GM19099 (cell line): ENCODE measurements around the gene PARP6.

Source experiments
- POLR2A ChIP-seq: IDR thresholded peaks from 3 replicates; pipeline ENCODE4 v1.6.1; 2011; ENCODE audit warnings: low read depth; ENCODE audit not compliant: insufficient read length; ENCODE audit errors: extremely low read depth

PARP6 gene, protein sequence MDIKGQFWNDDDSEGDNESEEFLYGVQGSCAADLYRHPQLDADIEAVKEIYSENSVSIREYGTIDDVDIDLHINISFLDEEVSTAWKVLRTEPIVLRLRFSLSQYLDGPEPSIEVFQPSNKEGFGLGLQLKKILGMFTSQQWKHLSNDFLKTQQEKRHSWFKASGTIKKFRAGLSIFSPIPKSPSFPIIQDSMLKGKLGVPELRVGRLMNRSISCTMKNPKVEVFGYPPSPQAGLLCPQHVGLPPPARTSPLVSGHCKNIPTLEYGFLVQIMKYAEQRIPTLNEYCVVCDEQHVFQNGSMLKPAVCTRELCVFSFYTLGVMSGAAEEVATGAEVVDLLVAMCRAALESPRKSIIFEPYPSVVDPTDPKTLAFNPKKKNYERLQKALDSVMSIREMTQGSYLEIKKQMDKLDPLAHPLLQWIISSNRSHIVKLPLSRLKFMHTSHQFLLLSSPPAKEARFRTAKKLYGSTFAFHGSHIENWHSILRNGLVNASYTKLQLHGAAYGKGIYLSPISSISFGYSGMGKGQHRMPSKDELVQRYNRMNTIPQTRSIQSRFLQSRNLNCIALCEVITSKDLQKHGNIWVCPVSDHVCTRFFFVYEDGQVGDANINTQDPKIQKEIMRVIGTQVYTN

DNA sequence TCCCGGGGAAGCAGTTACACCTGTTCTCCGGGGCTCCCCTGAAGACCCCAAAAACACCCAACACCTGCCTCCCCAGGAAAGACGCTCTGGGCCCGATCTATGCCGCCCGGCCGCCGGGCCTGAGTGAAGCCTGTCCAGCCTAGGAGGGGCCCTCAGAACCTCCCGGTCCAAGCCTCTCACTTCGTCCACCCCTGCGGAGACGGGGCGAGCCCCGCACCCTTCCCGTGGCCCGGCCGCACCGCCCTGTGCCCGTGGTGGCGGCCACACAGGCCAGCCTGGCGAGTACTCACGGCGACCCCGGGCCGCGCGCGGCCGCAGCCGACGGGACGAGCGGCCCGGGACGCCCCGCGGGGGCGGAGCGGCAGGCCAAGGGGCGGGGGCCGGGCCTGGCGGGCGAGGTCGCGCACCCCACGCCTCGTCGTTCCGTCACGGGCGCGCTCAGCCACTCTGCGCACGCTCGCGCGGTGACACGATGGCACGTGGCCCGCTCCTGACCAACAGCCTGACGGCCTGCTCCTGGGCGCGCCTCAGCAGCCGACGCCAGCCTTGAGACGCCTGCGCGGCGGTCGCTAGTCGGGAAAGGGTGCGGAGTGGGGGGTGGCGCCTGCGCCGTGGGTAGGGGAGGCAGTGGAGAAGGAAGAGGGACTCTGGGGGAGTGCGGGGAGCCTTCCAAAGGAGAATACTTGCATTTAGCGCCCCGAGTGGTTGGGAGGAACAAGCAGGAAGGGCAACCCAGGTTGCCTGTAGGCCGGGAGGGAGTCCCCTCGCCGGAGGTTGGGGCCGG, at the start of gene PARP6:
PARP6 (minus strand) TSS at position 342 of the 784 bp plus-strand sequence. CDS start 5,077 bp downstream, outside the sequence.
- TF ChIP-seq POLR2A = peak; percentile 65

DNA sequence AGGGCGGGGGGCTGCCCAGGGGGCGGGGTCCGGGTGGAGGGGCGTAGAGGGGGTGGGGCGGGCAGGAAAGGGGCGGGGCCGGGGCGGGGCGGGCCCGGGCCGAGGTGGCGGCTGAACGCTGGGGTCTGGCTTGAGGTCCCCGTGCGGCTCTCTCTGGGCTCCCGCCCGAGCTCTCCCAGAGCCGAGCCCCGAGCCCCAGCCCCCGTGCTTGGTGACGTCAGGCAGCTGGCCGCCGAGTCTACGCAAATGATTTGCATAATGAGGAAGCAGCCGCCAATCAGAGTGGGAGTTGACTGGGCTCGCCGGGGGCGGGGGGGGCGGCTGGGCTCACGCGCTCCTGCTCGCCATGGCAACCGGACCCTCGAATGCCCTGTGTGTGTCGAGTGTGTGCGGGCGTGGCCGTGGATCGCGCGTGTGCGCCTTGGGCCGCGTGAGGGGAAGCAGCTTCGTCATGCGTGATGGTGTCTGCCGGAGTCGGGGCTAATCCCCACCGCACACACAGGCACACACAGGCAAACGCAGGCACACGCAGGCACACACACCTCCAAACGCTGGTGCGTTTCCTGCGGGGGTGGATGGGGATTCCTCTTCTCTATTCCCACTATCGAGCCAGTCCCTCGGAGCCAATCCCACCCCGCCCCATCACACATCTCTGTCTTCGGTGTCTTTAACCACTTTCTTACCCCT, 47.8 kb upstream of the PARP6 start, which contains the start of gene CELF6:
CELF6 (minus strand) TSS at position 173 of the 687 bp plus-strand sequence. CDS start 283 bp downstream, outside the sequence.
- TF ChIP-seq POLR2A = no peak

DNA sequence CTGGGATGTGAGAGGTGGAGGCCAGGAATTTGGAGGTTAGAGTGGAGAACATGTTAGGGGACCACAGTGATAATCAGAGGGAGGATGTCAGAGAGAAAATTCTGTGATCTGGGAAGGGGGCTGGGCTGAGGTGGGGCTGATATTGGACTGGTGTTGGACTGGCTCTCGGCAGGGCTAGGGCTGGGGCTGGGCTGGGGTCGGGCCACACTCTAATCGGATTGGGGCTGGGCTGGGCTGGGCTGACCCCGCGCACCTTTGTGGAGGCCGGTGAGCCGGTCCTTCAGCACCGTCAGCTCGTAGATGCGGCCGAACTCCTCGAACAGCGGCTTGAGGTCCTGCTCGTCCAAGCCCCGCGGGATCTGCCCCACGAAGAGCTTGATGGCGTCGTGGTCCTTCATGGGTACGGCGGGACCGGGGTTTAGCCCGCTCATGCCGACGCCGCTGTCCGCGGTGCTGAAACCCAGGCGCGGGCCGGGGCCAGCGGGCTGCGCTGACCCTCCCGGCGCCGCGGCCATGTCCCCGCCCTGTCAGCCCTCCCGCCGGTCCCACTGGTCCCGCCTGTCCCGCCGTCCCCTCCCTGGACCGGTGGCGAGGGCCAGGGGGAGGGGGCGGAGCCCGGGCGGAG, 47.1 kb upstream of the PARP6 start:
- TF ChIP-seq POLR2A = no peak

DNA sequence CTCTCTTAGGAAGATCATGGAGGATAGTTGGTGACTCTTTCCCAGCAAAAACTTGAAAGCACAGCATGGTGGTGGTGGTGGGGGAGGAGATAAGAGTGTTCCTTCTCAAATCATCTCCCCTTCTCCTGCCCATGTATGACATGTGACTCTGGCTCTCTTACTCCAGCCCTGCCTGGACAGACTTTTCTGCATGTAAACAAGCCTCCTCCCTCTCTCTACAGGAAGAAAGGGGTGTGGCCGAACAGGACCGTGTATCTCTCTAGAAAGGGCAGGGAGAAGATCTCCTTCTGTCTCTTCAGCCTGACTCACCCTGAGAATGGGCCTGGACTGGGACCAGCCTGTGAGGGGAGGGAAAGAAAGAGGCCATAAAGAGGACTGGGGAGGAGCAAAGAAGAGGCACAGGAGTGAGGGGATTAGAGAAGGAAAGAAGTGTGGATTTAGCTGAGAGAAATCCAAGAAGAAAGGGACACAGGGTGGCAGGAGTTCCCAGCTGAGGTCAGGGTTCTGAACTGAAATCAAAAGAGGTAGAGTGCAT, 46.1 kb upstream of the PARP6 start:
- no peak for TF ChIP-seq POLR2A

DNA sequence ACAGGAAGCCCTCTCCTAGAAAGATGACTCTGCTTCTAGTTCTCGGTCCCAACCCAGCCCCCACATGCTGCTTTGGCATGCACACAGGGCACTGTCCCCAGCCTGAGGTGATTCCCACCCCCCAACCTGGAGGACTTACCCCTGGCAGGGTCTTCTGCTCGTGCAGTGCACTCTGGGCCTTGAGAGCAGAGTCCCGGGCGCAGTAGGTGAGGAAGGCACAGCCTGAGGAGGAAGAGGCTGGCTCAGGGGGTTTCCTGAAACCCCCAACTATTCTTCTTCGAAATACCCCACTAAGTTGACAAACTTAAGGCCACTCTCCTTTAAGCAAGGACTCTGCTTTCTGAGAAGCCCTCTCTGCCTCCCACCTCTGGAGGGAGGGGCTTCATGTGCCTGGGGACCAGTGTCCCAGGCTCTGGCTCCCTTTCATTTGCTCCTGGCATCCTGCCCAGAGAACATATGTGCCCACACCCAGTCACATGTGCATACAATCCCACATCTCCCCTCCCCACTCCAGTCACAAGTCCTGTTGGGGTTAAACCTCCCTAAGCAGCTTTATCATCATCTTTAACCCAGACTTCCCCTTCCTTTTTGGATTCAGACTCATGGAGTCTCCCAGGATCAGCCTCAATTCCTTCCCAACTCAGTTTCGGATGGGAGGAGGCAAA, 43.5 kb upstream of the PARP6 start:
- no peak for TF ChIP-seq POLR2A

DNA sequence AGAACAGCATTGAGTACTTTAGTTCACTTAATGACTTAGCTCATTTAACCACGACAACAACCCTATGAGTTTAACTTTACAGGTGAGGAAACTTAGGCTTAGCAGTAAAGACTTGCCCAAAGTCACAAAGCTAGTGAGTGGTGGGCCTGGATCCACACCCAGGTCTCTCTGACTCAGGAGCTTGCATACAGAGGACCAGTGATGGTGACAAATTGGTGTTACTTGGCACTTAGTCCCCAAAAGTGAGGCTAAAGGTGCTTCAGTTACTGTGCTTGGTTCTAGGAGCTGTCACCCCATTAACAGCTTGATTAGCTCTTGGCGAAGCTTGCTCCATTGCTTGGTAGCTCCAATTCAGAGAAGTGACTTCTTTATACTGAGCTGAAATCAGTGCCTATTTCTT, 41.5 kb upstream of the PARP6 start:
- no peak for TF ChIP-seq POLR2A

DNA sequence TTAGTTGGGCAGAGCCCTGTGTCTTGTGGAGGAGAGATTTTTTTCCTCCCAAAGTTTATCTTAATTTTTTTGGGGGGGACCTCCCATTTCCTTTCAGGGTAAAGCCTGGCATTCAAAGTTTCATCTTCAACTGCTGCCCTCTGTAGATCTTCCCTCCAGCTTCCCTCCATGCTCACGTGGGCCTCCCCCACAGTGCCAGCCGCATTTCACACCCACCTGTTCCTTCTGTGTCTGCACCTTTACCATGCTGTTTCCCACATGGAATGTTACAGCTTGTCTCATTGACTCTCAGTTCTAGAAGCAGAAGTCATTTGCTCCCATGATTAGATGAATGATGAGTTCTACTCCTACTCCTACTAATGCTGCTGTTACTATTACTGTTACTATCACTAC, 41.1 kb upstream of the PARP6 start:
- no peak for TF ChIP-seq POLR2A

DNA sequence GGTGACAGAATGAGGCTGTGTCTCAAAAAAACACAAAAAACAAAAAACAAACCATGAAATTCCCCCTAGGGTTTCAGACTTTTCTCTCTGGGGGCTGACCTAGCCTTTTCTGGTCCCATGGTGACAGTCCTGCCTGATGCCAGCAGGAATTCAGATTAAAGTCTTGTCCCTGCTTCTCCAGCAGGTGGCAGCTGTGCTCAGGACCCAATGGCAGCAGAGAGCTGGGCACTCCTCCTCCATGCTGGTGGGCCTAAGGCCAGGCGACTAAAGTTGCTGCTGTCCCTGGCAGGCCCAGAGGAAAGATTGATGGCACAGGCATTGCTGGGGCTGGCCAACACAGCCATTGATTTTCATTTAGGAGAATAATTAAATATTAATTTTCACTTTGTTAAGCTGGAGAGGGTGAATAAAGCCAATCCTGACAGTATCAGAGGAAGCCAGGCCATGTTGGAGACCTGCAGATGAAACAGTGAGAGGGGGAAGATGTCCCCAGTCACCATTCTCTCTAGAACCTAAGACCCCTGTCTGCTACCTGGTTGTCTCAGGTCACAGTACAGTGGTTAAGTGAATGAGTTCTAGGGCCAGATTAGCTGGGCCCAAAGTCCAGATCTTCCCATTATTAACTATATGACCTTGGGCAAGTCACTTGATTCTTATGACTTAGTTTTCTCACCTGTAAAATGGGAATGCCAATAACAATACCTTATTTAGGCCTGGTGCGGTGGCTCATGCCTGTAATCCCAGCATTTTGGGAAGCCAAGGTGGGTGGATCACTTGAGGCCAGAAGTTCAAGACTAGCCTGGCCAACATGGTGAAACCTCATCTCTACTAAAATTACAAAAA, 40.5 kb upstream of the PARP6 start:
- no peak for TF ChIP-seq POLR2A

DNA sequence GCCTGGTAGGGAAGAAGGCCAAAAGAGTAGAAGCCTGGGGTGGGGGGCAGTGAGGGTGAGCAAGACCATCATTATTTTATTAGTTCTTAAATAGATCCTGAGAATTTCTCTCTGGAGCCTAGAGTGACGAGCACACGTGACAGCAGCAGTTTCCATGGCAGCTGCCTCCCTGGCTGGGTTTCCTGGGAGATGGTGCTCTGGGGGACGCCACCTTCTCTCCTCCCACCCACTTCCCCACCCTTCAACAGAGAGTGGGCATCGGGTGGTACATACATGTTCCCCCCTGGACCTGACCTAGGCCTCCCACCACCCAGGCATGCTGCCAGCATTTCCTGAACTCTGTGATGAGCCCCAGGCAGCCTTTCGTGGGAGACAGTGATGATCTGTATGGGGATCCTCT, 34.7 kb upstream of the PARP6 start:
- no peak for TF ChIP-seq POLR2A

DNA sequence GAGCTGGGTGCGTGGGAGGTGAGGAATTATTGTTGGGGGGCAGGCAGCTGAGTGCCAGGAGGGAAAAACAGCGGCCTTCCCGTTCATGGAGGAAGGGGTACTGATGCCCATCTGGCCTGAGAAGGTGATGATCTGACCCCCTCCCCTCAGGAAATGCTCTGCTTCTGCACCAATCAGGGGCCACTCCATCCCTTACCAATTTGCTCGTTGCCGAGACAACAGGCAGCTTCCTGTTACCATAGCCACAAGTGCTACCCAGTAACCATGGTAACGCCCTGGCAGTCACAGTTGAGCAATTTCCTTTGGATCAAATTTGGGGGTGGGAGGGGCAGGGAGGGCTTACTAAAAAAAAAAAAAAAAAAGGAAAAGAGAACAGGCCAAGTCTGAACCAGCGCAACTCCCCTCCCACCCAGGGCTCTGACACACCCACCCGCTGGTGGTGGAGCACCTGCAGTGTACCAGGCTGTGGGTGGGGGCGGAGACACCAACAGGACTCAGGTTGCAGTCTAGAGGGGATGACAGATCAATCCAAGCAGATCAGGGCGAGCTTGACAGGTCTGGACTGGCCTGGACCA, 33.9 kb upstream of the PARP6 start:
- no peak for TF ChIP-seq POLR2A

DNA sequence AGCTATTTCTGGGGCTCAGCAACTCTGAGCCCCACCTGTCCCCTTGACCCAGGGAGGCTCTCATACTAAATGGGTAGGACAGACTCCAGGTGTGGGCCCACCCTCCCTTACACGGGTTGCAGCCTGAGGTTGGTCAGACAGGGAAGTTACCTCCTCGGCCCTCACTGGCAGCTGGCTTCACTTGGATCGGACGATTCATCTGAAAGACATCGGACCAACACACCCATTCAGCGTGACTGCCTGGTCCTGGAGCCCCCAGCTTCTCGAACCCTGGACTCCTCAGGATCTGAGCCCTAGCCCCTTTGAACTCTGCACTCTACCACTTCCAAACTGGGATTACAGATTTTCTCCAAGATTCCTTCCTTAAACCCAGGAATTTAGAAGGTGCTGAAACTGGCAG, 32.2 kb upstream of the PARP6 start:
- TF ChIP-seq POLR2A = no peak

DNA sequence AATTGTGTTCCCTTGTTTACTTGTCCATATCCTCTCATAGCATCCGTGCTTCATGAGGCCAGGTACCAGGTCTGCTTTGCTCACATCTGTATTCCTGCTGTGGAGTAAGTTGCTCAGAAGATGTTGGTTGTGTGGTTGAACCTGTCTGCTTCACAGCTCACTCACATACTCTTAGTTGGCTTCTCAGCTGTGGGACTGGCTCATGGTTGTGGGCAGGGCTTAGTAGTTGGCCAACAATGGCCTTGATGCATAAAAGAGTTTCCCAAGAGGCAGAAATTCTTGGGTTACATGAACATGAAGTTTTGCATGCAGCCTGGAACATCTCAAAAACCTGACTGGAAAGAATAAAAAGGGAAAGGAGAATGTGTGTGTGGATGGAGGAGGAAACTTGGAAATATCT, 30.6 kb upstream of the PARP6 start:
- TF ChIP-seq POLR2A = no peak
